GM20431 (cell line): ENCODE results near the gene RGL3.
"Not testable (repeated sequence)": the region's sequence is repeated elsewhere in the genome, so short reads cannot be mapped to it uniquely, and the experiment has no call there.

Experiments used
- in situ Hi-C: fragments of 300-500 bp; cut with MseI, MboI; formaldehyde crosslinking; loops from one replicate; pipeline ENCODE4 v1.15.0; 2020; ENCODE audit warnings: low sequenced_read_pairs; ENCODE audit not compliant: unreplicated experiment

Gene RGL3

DNA sequence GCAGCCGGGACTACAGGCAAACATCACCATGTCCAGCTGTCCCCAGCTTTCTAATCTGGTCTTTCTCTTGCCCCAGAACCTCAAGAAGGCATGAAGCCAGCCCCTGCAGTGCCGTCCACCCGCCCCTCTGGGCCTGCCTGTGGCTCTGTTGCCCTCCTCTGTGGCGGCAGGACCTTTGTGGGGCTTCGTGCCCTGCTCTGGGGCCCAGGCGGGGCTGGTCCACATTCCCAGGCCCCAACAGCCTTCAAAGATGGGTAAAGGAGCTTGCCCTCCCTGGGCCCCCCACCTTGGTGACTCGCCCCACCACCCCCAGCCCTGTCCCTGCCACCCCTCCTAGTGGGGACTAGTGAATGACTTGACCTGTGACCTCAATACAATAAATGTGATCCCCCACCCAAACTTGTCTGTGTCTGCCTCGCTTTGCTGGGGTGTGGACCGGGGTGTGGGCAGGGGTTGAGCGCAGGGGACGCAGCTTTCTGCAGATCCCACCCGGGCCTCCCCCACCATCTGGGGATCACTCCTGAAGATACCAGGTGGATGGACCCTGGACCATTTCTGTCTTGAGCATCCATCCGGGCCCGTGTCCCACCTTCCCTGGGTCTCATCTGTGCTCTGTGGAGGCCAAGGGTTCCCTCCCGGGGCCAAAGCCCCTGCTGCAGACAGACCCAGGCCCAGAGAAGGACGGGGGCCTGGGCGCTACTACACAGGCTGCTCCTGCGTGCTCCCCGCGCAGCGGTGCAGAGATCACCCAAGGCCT, 31.6 kb upstream of the RGL3 start:
- in situ Hi-C loops, result no loop called here

DNA sequence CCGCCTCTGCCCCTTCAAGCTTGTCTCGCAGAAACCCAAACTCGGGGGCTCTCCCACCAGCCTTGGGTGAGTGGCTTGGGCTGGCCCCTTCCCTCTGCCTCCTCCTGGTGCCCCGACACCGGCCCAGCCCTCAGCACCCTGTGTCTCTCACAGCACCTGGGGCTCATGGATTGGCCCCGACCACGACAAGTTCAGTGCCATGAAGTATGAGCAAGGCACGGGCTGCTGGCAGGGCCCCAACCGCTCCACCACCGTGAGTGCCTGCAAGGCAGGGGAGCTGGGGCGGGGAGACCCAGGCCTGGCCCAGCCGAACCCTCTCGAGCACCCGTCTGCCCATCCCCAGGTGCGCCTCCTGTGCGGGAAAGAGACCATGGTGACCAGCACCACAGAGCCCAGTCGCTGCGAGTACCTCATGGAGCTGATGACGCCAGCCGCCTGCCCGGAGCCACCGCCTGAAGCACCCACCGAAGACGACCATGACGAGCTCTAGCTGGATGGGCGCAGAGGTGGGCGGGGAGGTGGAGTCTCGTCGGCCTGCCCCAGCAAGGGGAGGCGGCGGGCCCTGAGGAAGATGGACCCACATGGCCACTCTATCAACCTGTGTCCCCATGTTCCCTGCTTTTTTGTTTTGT, 29.9 kb upstream of the RGL3 start:
- in situ Hi-C loops, result no loop called here

DNA sequence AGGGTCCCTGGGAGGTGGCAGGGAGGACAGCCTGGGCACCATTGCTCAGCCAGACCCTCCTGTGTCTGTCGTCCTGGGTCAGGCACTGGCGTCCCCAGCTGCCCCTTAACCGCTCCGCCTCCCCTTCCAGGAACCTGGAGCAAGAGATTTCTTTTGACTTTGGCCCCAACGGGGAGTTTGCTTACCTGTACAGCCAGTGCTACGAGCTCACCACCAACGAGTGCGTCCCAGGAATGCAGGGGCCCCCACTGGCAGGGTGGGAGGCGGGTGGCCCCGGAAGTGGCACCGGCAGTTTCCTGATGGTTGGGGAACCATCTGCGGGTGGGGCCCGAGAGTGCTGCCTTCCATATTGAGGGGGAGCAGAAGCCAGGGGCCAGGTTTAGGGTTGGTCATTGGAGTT, 29.3 kb upstream of the RGL3 start:
- in situ Hi-C loops, result no loop called here

DNA sequence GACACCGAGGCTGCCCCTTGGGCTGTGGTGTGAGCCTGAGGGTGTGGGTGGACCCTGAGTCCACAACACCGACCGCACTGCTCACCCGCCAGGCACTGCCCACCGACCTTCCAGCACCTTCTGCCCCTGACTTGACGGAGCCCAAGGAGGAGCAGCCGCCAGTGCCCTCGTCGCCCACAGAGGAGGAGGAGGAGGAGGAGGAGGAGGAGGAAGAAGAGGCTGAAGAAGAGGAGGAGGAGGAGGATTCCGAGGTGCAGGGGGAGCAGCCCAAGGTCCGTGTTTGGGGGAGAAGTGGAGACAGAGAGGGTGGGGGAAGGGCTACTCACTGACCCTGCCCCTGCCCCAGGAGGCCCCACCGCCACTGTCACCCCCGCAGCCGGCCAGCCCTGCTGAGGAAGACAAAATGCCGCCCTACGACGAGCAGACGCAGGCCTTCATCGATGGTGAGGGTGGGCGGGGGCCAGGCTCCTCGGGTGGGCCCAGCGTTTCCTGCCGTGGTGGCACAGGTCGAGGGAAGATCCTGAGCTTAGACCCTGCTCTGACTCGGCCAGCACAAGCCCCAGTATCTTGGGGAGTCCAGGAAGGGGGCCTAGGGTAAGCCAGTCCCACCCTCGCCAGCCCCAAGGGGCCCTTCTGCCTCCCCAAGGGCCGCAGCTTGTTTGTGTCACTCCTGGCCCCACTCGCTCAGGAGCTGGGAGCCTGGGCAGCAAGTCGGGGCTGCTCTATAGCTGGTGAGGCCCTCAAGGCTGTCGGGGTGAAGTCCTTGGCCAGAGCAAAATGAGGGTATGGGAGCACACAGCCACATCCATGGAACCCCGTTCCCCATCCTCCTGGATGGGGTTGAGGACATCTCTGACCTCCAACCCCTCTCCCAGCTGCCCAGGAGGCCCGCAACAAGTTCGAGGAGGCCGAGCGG, 28.5 kb upstream of the RGL3 start:
- in situ Hi-C loops, result no loop called here

- in situ Hi-C loops, result no loop called here
Measured at GRCh38 chr19:11446652-11447301, 27.7 kb upstream of the RGL3 start.

DNA sequence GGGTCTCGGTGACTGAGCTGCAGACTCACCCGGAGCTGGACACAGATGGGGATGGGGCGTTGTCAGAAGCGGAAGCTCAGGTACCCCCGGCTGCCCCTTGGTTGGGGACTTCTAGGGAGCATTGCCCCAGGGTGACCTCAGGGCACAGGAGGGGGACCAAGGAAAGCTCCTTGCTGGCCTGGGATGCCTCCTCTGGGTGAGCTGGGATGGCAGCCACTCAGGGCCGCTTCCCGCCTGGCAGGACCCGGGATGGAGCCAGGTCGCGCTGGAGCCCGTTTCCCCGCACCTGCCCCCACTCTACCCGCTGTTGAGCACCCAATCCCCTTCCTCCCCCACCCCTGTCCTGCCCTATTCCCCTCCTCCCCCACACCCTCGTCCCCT, 27.1 kb upstream of the RGL3 start:
- in situ Hi-C loops, result no loop called here

GRCh38 chr19:11445141-11445540, 26.0 kb upstream of the RGL3 start:
- in situ Hi-C loops, result no loop called here

DNA sequence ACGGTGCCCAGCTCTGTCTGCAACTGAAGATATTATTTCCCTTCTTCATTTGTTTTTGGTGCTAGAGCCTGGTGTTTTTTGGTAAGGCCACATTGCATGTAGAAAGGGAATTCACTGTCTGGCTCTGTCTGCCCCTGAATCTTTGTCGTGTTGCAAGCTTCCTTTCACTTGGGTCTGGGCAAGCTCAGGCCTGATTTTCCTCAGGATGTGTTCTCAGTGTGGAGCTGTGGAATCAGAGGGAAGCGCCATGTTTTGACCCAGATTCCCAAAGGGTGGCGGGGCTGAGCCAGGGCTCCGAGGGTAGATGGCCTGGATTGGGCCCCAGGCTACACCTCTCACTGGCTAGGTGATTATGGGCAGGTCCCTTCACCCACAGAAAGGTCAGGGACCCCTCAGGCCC, 24.9 kb upstream of the RGL3 start:
- in situ Hi-C loops, result no loop called here

- in situ Hi-C loops, result no loop called here
Measured at GRCh38 chr19:11437955-11438354, 18.8 kb upstream of the RGL3 start.

DNA sequence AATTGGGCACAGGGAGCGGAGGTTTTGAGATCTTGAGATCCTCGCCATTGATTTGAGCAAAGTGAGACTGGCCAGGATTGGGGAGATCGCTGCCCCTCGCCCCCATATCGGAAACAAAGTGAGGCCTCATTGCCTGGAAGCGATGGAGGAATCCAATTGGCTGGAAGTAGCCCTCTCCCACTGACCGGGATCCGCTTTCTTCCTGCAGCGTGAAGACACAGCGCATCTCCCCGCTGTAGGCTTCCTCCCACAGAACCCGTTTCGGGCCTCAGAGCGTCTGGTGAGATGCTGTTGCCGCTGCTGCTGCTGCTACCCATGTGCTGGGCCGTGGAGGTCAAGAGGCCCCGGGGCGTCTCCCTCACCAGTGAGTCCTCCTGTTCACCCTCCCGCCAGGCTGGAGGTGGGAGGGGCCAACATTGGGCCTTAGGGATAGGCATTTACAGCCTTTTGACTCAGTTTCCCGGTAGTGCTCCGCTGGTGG, 16.8 kb upstream of the RGL3 start:
- in situ Hi-C loops, result no loop called here

DNA sequence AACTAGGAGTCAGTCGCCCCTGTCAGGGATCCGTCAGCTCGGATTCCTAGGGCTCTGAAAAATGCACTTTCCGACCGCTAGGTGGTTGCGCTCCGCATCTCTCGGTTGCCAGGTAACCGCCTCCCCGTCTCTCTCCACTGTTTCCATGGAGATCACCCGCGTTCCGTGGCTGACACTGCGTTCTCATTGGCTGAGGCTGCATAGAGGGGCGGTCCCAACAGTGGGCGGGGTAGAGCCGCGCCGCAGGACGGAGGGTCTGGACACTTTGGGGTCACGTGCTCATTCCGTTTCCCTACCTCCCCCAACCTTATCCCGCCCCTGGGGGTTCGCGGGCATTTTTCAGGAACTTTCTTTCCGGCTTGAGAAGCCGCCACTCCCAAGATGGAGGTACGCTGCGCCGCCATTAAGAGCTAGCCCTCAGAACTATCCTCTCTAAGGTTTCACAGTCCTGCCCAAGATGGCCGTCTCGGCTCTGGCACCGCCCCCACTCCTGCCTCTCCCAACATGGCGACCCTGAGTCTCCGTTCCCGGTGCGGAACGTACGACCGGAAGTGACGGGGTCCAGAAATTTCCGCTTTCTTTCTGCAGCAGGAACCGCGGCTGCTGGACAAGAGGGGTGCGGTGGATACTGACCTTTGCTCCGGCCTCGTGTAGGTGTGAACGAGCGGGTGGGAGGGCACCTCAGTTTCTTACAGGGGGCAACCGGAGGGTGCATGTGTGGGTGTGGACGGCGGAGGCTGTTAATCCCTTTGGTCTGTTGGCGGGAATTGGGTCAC, 16.1 kb upstream of the RGL3 start, which contains the start of the genes ODAD3 and PRKCSH:
TSS of gene ODAD3 (minus strand) at position 65 of the 776 bp plus-strand sequence. CDS start 105 bp downstream, outside the sequence.
TSS of gene PRKCSH (plus strand) at position 579 of the 776 bp plus-strand sequence. CDS start 483 bp downstream, outside the sequence.
- in situ Hi-C loops, result no loop called here

DNA sequence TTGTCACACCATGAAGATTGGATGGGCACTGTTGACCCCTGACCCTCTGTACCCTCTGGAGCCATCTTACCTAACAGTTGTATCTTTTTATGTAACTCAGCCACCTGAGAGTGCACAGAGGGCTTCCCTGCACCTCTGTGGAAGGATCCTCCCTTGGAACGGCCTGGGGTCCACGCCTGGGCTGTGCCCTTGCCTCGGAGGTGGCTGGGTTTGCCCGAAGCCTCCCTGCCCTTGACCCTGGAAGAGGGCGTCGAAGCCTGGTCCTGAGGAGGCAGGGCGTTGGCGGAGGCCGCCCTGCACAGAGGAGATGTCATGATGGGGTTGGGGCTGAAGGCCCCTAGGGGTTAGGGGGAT, 15.6 kb upstream of the RGL3 start:
- in situ Hi-C loops, result no loop called here

GRCh38 chr19:11433526-11433925, 14.4 kb upstream of the RGL3 start:
- in situ Hi-C loops, result not testable (repeated sequence)

DNA sequence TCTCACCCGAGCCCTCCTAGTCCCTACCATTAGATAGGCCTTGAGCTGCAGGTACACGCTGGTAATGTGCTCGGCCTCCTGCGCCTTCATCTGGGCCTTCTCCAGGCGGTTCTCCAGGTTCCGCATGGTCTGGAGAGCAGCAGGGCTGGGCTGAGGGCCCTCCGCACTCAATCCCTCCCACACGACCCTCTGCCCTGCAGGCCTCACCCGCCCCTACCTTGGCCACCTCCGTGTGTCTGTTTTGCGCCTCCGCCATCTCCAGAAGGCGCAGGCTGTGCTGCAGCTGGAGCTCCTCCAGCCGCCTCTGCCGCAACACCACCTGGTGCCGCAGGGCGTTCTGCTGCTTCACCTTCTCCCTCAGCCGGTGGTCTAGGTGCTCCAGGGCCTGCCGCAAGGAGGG, 7.5 kb upstream of the RGL3 start:
- in situ Hi-C loops, result no loop called here

DNA sequence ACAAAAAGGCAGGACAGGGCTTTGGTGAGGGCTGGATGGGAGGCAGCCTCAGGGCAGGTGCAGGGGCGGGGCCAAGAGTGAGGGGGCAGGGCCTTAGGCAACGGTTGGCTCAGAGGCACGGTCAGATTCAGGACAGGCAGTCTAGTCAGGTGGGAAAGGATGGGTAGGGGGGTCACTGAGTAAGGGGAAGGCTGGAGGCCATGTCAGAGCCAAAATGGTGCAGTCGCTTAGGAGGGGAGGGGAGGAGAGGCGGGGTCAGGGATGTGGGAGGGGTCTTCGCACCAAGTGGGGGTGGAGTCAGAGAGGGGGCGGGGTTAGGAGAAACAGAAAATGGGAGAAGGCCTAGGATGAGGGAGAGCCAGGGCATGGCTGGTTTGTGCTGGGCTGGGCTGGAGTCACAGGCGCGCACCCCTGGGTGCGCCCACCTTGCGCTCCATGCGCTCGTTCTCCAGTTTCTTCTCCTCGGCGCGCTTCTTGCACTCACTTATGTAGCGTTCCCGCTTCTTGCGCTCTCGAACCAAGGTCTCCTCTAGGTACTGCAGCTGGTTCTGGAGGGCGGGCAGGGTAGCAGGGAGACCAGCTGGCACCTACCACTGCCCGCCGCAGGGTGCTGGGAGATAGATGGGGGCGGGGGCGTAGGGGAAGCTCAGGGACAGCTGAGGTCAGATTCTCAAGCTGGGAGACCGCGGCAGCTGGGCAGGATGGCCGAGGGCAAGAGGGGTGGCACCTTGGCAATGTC, 6.8 kb upstream of the RGL3 start:
- in situ Hi-C loops, result no loop called here

DNA sequence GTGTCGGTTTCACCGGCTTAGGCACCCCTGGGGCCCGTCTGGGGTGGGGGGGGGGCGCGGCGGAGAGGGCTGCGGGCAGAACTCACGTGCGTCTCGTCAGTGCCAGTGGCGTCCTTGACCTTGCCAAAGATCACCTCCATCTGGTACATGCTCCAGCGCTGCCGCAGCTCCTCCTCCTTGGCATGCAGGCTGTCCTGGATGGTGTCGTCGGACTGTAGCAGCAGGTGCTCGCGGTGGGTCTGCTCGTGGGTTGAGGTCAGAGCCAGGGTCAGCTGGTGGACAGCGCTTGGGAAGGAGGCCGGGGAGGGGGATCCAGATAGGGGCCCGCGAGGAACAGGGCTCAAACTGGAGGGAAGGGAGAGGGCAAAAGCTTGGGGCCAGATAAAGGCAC, 4.7 kb upstream of the RGL3 start:
- in situ Hi-C loops, result no loop called here

- in situ Hi-C loops, result no loop called here
Measured at GRCh38 chr19:11423164-11423790, 4.2 kb upstream of the RGL3 start.
